GM12892 (cell line): ENCODE data around the gene CYTH1.
"Not testable (repeated sequence)": the region's sequence is repeated elsewhere in the genome, so short reads cannot be mapped to it uniquely, and the experiment has no call there.

ENCODE experiments used
- DNase-seq: peaks from one replicate; pipeline ENCODE4 v3.0.0; 2011; ENCODE audit not compliant: insufficient read length
- FAIRE-seq: peaks from 2 replicates; lab custom pipeline; 2011; peaks lifted over from hg19 to GRCh38; lab: Jason Lieb, UNC
- POLR2A ChIP-seq: IDR thresholded peaks from 2 replicates; pipeline ENCODE4 v1.6.1; 2011; ENCODE audit warnings: low read depth, low read length, control low read depth
- POLR2AphosphoS5 ChIP-seq: IDR thresholded peaks from 2 replicates; pipeline ENCODE4 v1.6.1; 2011; ENCODE audit warnings: low read depth, low read length, control low read depth
- TAF1 ChIP-seq: IDR thresholded peaks from 2 replicates; pipeline ENCODE4 v1.6.1; 2011; ENCODE audit warnings: low read depth, mild to moderate bottlenecking, control low read depth, low read length, borderline replicate concordance

The CYTH1 gene

GRCh38 chr17:78674595-78675315 is 107.3 kb downstream of the CYTH1 start:
- 0 out of 2 replicates have a peak, but pooled peaks have one; percentile 43 for TF ChIP-seq POLR2AphosphoS5
- TF ChIP-seq POLR2A, result peak; percentile 52
- TF ChIP-seq TAF1, result no peak
- FAIRE-seq, result no peak
- DNase-seq, result no peak

DNA sequence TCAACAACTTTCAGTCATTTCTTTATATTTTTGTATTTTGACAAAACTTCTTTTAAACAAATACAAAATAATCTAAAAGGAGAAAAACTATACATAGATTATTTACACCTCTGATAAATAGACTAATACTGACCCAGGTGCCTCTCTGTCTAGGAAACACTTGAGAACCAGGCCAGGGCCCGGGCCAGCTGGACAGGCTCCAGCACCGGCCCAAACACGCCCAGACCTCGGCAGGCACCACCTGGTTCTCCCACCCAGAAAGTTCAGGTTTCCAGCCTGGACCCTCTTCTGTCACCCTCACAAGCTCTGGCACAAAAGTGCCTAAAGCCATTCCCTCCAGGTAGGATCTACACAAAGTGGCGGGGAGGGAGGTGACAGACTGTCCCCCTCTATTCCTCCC is 107.9 kb downstream of the CYTH1 start:
- no peak for TF ChIP-seq TAF1
- no peak for TF ChIP-seq POLR2AphosphoS5
- no peak for TF ChIP-seq POLR2A
- FAIRE-seq (no peak), DNase-seq (no peak)

DNA sequence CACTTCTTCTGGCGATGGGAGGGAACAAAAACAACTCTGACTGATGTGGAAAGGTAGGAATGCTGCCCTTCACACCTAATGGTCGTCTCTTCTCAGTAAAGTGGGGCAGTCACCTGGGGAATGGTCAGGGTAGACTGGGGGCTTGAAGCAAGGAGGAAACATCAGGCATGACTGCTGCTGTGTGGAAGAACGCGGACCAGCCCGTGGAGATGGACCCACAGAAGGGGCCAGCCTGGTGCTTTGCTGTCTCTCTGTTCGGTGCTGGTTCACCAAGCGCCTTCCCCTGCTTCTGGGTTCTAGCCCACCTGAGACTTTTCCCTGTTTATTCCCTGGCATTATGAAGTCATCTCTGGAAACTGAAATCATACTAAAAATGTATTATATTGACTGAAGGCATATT is 108.7 kb downstream of the CYTH1 start:
- TF ChIP-seq TAF1 (no peak), POLR2AphosphoS5 (peak; percentile 68)
- FAIRE-seq, result no peak
- DNase-seq, result no peak

GRCh38 chr17:78672871-78673371 is 109.2 kb downstream of the CYTH1 start:
- DNase-seq (no peak), FAIRE-seq (no peak)
- TF ChIP-seq TAF1, result no peak
- no peak for TF ChIP-seq POLR2A
- TF ChIP-seq POLR2AphosphoS5, result no peak; the same call in 1 of the 2 replicates

GRCh38 chr17:78672005-78672404 is 110.1 kb downstream of the CYTH1 start:
- TF ChIP-seq POLR2AphosphoS5, result peak; percentile 74
- TF ChIP-seq POLR2A, result peak; percentile 67
- TF ChIP-seq TAF1, result no peak
- DNase-seq (no peak), FAIRE-seq (no peak)

GRCh38 chr17:78671726-78672001 is 110.4 kb downstream of the CYTH1 start:
- FAIRE-seq, DNase-seq: not testable (repeated sequence)

DNA sequence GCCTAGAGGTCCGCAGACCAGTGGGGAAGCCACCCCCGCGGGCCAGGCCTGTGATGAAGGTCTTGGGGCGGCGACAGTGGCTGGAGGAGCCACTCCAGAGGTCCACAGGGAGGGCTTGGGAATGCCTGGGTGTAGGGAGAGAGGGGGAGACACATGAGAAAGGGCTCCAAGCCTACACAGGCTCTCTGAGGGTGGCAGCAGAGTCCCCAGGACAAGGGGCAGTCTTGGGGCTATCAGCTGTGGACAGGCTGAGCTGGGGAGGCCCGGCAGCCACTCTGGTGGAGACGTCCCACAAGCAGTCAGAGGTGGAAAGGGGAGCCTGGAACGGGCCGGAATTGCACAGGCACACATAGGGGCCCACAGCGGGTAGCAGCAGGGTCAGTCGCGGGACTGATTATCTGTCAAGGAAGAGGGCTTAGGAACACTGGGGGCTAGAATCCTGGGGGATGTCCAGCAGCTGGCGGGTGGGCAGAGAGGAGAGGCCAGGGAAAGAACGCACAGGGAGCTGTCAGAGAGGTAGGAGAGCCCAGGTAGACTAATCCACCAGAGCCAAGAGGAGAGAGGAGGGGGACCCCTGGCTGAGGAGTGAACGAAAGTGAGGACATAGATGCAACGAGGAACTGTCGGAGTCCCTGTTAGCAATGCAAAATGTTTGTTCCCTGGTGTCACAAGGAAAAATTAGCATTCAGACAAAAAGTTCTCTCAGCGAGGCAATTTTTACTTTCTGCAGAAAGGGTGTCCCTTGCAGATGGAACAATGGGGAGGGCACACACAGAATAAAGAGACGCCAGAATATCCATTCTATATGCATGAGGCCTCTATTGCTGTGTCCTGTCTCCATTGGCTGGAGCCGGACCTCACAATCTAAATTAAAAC is 111.0 kb downstream of the CYTH1 start:
- TF ChIP-seq TAF1 (no peak), POLR2AphosphoS5 (peak; percentile 22; the same call in 1 of the 2 replicates), POLR2A (peak; percentile 37; the same call in 1 of the 2 replicates)
- FAIRE-seq (no peak), DNase-seq (no peak)

DNA sequence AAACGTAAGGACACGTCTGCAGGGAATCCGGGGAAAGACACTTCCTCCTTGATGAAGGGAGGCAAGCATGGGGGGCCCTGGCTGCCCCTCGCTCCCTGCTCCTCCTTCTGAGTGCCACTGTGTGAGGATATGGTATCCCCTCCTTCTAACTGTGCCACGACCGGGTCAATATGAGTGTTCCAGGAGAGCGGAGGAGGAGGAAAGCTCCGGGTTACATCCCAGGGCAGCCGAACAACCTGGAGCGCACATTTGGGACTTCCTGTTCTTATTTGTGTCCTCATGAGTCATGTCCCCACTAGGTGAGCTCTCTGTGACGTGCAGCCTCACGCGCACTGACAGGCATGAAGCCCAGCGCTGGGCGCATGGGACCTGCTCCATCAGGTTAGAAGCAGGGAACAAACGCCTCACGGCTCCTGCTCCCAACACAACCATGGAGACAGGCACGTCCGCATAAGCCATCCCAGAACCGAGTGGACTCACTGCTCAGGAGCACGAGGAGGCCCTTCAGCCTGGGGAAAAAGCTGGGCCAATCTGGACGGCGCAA is 112.0 kb downstream of the CYTH1 start:
- FAIRE-seq (no peak), DNase-seq (no peak)
- TF ChIP-seq POLR2AphosphoS5, result no peak
- no peak for TF ChIP-seq TAF1
- TF ChIP-seq POLR2A, result no peak

DNA sequence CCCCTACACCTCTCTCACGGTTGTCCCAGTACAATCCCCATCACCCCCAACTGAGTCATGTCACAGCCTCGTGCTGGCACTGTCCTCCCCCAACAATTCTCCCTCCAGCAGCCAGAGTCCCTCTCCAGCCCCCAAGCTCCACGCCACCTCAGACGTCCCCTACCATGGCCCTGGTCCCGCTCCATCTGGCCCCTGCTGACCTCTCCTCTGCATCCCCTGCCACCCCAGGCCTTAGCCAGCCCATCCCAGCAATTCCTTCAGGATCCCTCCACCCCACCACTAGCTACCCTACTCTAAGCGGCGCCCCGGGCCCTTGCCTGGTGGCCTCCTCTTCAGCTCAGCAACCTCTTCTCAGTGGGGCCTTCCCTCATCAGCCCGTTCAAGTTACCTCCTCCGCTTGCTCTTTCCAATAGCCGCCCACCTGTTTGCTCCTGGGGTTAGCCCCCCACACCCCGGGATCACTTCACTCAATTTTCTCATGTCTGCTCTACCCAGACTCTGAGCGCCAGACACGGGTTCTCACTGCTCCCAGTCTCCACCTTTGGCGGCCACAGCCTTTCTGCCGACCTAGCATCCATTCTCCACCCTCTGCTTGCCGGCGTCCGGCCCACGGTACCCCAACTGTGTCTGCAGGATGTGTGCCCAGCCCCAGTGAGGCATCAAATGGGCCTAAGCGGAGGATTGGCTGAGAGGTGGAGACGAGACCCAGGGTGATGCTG is 112.7 kb downstream of the CYTH1 start:
- TF ChIP-seq POLR2A (no peak), POLR2AphosphoS5 (no peak), TAF1 (no peak)
- DNase-seq (no peak), FAIRE-seq (no peak)

- no peak for TF ChIP-seq POLR2A
- DNase-seq (no peak), FAIRE-seq (no peak)
Observed at GRCh38 chr17:78668847-78669246, 113.2 kb downstream of the CYTH1 start.
